G401.6 (cell line): ENCODE measurements around the gene RAB11B.
"Not testable (repeated sequence)": the region's sequence is repeated elsewhere in the genome, so short reads cannot be mapped to it uniquely, and the experiment has no call there.

Source experiments
- FAIRE-seq: peaks from 2 replicates; lab custom pipeline; 2012; peaks lifted over from hg19 to GRCh38; lab: Jason Lieb, UNC

Gene RAB11B

GRCh38 chr19:8389891-8390616 lies at the start of gene RAB11B:
Gene RAB11B (plus strand): TSS chr19:8390360. CDS start chr19:8390417, 57 bp downstream.
- peak; percentile 99 for FAIRE-seq

GRCh38 chr19:8341504-8341903 lies 48.7 kb upstream of the RAB11B start:
- FAIRE-seq = not testable (repeated sequence)

- no peak for FAIRE-seq
Measured at GRCh38 chr19:8342316-8342683, 47.9 kb upstream of the RAB11B start.

- FAIRE-seq = no peak
Measured at GRCh38 chr19:8342684-8343482, 47.3 kb upstream of the RAB11B start, which contains the start of gene KANK3. Gene KANK3 (minus strand): TSS chr19:8343262. CDS start chr19:8337828, 5,434 bp downstream.

- FAIRE-seq = no peak
Measured at GRCh38 chr19:8343483-8343844, 46.7 kb upstream of the RAB11B start.

GRCh38 chr19:8349629-8350372 lies 40.4 kb upstream of the RAB11B start:
- FAIRE-seq = not testable (repeated sequence)

GRCh38 chr19:8352134-8352827 lies 37.9 kb upstream of the RAB11B start:
- FAIRE-seq = no peak

- FAIRE-seq = not testable (repeated sequence)
Measured at GRCh38 chr19:8352845-8353244, 37.3 kb upstream of the RAB11B start.

GRCh38 chr19:8355631-8356402 lies 34.3 kb upstream of the RAB11B start:
- FAIRE-seq = no peak

GRCh38 chr19:8357007-8357521 lies 33.1 kb upstream of the RAB11B start:
- FAIRE-seq = no peak

GRCh38 chr19:8358948-8359347 lies 31.2 kb upstream of the RAB11B start:
- FAIRE-seq = no peak

- no peak for FAIRE-seq
Measured at GRCh38 chr19:8360196-8360595, 30.0 kb upstream of the RAB11B start.

GRCh38 chr19:8361921-8362793 lies 28.0 kb upstream of the RAB11B start:
- FAIRE-seq = no peak

- FAIRE-seq = no peak
Measured at GRCh38 chr19:8363803-8364771, 26.1 kb upstream of the RAB11B start, which contains the start of gene ANGPTL4. Gene ANGPTL4 (plus strand): TSS chr19:8364155. CDS start chr19:8364322, 167 bp downstream.

- FAIRE-seq = no peak
Measured at GRCh38 chr19:8366121-8366581, 24.0 kb upstream of the RAB11B start.

GRCh38 chr19:8366961-8367326 lies 23.2 kb upstream of the RAB11B start:
- no peak for FAIRE-seq

- FAIRE-seq = no peak
Measured at GRCh38 chr19:8367327-8368001, 22.7 kb upstream of the RAB11B start.
